ENCODE measurements around the gene MRTO4. TPM values are rescaled to one million over a fixed set of nuclear protein-coding genes. Genes with fewer than 3 reads are reported as not detected.

Gene MRTO4
- total and polyA plus RNA-seq, 10 of the 15 experiments (the other 5 are each of a cell fraction or from before 2014, with no cell fraction given) = 43.5 to 99.5 (median 69.7) TPM

DNA sequence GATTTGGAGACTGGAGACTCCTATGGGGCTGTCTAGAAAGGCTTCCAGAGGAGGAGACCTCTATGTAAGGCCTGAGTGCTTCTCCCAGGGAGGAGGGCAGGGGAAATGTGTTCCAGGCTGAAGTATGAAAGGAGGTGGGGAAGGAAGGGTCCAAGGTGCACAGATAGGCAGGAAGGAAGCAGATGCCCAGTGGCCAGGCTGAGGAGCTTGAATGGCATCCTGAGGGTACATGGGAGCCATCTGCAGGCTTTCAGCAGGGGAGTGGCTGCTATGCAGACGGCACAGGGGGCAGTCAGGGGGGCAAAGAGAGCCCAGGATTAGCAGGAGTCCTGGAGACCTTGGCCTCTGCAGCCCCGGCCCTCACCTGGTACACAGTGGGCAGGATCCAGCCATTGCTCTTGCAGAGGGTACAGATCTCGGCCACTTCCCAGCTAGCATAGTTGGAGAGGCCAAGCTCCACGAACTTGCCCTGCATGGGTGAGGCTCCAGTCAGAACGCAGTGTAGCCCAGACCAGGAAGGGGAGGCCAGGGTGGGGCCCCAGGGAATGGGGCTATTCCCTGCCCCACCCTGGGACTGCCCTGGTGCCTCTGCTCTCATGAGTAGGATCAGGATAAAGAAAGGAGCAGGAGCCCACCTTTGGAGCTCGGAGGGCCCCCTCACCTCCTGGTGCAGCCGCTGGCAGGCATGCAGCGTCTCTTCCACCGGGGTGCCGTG lies 56.3 kb downstream of the MRTO4 start:
- H3K27me3 ChIP-seq (replicated peaks in 1 of 2; ENCODE audit: control insufficient read depth in 2 of 2, insufficient read depth in 2 of 2, low read length in 1 of 2) = no peaks in the 10 kb centered on the region
- intact Hi-C loops (cut with micrococcal nuclease; ENCODE audit: unreplicated experiment) = no loop called here
- 83% methylated on average over 10 of the region's 10 CpGs for WGBS (ENCODE audit: insufficient coverage, insufficient replicate concordance, low lambda C conversion rate, missing lambda C conversion rate)
- H3K4me1 ChIP-seq (ENCODE audit: control insufficient read depth, insufficient read depth, low read length) = peaks cover 7% of the 10 kb centered on the region
- no peaks in the 10 kb centered on the region; the same call in 1 of the 2 replicates for H4K20me1 ChIP-seq (ENCODE audit: control insufficient read depth, insufficient read depth)
- peaks cover 16% of the 10 kb centered on the region for H3K79me2 ChIP-seq (ENCODE audit: control insufficient read depth, insufficient read depth, low read length)
- no peak overlapping the region for H3K9ac ChIP-seq (ENCODE audit: control insufficient read depth, insufficient read depth, low read length)
- TF ChIP-seq MTA3 (IDR thresholded peaks at IDR 0.05; ENCODE audit: borderline replicate concordance, low read length) (no peak), PAX5 (IDR thresholded peaks at IDR 0.05; ENCODE audit: borderline replicate concordance, low read depth, low read length) (no peak), RFX5 (IDR thresholded peaks at IDR 0.05; ENCODE audit: low read depth, low read length) (no peak), WRNIP1 (IDR thresholded peaks at IDR 0.05; ENCODE audit: borderline replicate concordance, low read depth, low read length) (no peak), IKZF1 (conservative IDR thresholded peaks at IDR 0.05) (no peak), NR2C2 (IDR thresholded peaks at IDR 0.05; ENCODE audit: borderline replicate concordance, control insufficient read depth, insufficient read length, low read depth) (no peak), MXI1 (IDR thresholded peaks at IDR 0.05; ENCODE audit: low read depth, low read length) (no peak), SUPT20H (IDR thresholded peaks at IDR 0.05; ENCODE audit: borderline replicate concordance, control insufficient read depth, low read depth, low read length) (no peak), SIN3A (IDR thresholded peaks at IDR 0.05; ENCODE audit: low read depth, low read length) (no peak), CBFB (IDR thresholded peaks at IDR 0.05; ENCODE audit: low read depth) (no peak), GATAD2B (conservative IDR thresholded peaks at IDR 0.05; ENCODE audit: low read depth) (no peak), BMI1 (IDR thresholded peaks at IDR 0.05; ENCODE audit: borderline replicate concordance) (no peak), CBX3 (IDR thresholded peaks at IDR 0.05; ENCODE audit: borderline replicate concordance, low read depth) (no peak)
- TF ChIP-seq, protein P1, sequence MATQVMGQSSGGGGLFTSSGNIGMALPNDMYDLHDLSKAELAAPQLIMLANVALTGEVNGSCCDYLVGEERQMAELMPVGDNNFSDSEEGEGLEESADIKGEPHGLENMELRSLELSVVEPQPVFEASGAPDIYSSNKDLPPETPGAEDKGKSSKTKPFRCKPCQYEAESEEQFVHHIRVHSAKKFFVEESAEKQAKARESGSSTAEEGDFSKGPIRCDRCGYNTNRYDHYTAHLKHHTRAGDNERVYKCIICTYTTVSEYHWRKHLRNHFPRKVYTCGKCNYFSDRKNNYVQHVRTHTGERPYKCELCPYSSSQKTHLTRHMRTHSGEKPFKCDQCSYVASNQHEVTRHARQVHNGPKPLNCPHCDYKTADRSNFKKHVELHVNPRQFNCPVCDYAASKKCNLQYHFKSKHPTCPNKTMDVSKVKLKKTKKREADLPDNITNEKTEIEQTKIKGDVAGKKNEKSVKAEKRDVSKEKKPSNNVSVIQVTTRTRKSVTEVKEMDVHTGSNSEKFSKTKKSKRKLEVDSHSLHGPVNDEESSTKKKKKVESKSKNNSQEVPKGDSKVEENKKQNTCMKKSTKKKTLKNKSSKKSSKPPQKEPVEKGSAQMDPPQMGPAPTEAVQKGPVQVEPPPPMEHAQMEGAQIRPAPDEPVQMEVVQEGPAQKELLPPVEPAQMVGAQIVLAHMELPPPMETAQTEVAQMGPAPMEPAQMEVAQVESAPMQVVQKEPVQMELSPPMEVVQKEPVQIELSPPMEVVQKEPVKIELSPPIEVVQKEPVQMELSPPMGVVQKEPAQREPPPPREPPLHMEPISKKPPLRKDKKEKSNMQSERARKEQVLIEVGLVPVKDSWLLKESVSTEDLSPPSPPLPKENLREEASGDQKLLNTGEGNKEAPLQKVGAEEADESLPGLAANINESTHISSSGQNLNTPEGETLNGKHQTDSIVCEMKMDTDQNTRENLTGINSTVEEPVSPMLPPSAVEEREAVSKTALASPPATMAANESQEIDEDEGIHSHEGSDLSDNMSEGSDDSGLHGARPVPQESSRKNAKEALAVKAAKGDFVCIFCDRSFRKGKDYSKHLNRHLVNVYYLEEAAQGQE (IDR thresholded peaks at IDR 0.05; ENCODE audit: low read depth, low read length) = no peak
- TF ChIP-seq, protein P2, sequence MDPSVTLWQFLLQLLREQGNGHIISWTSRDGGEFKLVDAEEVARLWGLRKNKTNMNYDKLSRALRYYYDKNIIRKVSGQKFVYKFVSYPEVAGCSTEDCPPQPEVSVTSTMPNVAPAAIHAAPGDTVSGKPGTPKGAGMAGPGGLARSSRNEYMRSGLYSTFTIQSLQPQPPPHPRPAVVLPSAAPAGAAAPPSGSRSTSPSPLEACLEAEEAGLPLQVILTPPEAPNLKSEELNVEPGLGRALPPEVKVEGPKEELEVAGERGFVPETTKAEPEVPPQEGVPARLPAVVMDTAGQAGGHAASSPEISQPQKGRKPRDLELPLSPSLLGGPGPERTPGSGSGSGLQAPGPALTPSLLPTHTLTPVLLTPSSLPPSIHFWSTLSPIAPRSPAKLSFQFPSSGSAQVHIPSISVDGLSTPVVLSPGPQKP (IDR thresholded peaks at IDR 0.05; ENCODE audit: low read depth, low read length) = no peak
- TF ChIP-seq, protein P3, sequence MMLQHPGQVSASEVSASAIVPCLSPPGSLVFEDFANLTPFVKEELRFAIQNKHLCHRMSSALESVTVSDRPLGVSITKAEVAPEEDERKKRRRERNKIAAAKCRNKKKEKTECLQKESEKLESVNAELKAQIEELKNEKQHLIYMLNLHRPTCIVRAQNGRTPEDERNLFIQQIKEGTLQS (IDR thresholded peaks at IDR 0.05; ENCODE audit: borderline replicate concordance, extremely low read depth, low read depth, low read length) = no peak
- H3K36me3 ChIP-seq (ENCODE audit: control insufficient read depth in 2 of 2, insufficient read depth in 2 of 2, low read length in 1 of 2) = peaks cover 0 to 8% of the 10 kb centered on the region in 2 experiments; a peak in 2 of 4 replicates
- CTCF ChIA-PET = interaction anchor here (1.2 kb wide), 1 partner anchor 215 kb away, joined by 3 read pairs; no protein-coding TSS in a partner anchor
- no peak overlapping the region for H3K4me2 ChIP-seq (ENCODE audit: control insufficient read depth, insufficient read depth)
- RAD21 ChIA-PET (ENCODE audit: unreplicated experiment) = no interaction called here
- ATAC-seq (no peak), DNase-seq (ENCODE audit: low read depth, low spot score) (no peak), FAIRE-seq (no peak)
- BruUV-seq (replicated peaks) = no TSS peak
- H3K27ac ChIP-seq (ENCODE audit: control insufficient read depth, insufficient read depth) = no peak overlapping the region
- no peak overlapping the region for H3K4me3 ChIP-seq
- no peaks in the 10 kb centered on the region for H3K9me3 ChIP-seq (replicated peaks; ENCODE audit: control insufficient read depth, insufficient read depth, low read length)
- POLR2A ChIA-PET = no interaction called here
- SMC1A ChIA-PET (ENCODE audit: uncharacterized antibody, unreplicated experiment) = no interaction called here
- in situ Hi-C loops (cut with MboI) = no loop called here
- H2AFZ ChIP-seq (ENCODE audit: control insufficient read depth, low read depth, low read length) = no peak overlapping the region

Data from GM12878 (cell line).